H1 (cell line): ENCODE measurements around the gene PGM2L1. TPM values are rescaled to one million over a fixed set of nuclear protein-coding genes. Genes with fewer than 3 reads are reported as not detected.

Experiments
- CTCF ChIA-PET: fragments of 300-600 bp; sonication (Branson Sonifier 250); formaldehyde crosslinking; loops from one replicate; lab custom pipeline; 2021; ENCODE audit not compliant: partially characterized antibody; lab: Charles Lee
- POLR2A ChIA-PET: fragments of 300-600 bp; sonication (Branson Sonifier 250); formaldehyde crosslinking; loops from one replicate; lab custom pipeline; 2021; ENCODE audit warnings: inconsistent platforms; ENCODE audit not compliant: partially characterized antibody; lab: Charles Lee
- DNase-seq, 2 experiments: peaks; one replicate each; pipeline versions ENCODE4 v3.0.0 to v3.0.0-alpha.2; 2010 to 2022; ENCODE audit warnings: low spot score in 2 of 2, low read depth in 1 of 2, mixed read lengths in 1 of 2
- FAIRE-seq: peaks from 2 replicates; lab custom pipeline; 2011; peaks lifted over from hg19 to GRCh38; lab: Jason Lieb, UNC
- H2AFZ ChIP-seq: 2 replicates; pipeline ENCODE4 v1.8.1; 2012; ENCODE audit warnings: low read length, inconsistent platforms
- H2AK5ac ChIP-seq: 2 replicates; pipeline ENCODE4 v1.6.1; 2013; ENCODE audit warnings: low read depth, low read length
- H2BK120ac ChIP-seq: replicated peaks from 2 replicates; pipeline ENCODE3; 2013; ENCODE audit warnings: low read depth, low read length, inconsistent platforms
- H2BK12ac ChIP-seq: 2 replicates; pipeline ENCODE4 v1.6.1; 2013; ENCODE audit warnings: low read depth, low read length
- H2BK15ac ChIP-seq: 2 replicates; pipeline ENCODE4 v1.6.1; 2013; ENCODE audit warnings: low read length
- H2BK20ac ChIP-seq: 2 replicates; pipeline ENCODE4 v1.6.1; 2013; ENCODE audit warnings: low read length
- H2BK5ac ChIP-seq: 2 replicates; pipeline ENCODE4 v1.6.1; 2013; ENCODE audit warnings: low read depth, low read length
- H3K14ac ChIP-seq: 2 replicates; pipeline ENCODE4 v1.6.1; 2013; ENCODE audit warnings: inconsistent platforms; ENCODE audit not compliant: insufficient read length
- H3K18ac ChIP-seq: 2 replicates; pipeline ENCODE4 v1.6.1; 2013; ENCODE audit warnings: low read length; ENCODE audit errors: extremely low read depth
- H3K23ac ChIP-seq: 2 replicates; pipeline ENCODE4 v1.6.1; 2013; ENCODE audit warnings: inconsistent platforms; ENCODE audit not compliant: insufficient read length
- H3K23me2 ChIP-seq: 2 replicates; pipeline ENCODE4 v1.6.1; 2013; ENCODE audit warnings: low read depth, low read length
- H3K27ac ChIP-seq: 2 replicates; pipeline ENCODE4 v1.6.1; 2011; ENCODE audit warnings: low read depth, low read length, inconsistent platforms
- H3K27me3 ChIP-seq, 4 experiments: replicated peaks in 1 of 4; 1 replicate in 1 of 4; 2 replicates in 3 of 4; pipeline versions ENCODE4 v1.6.1 to v1.8.1; 2011 to 2013; ENCODE audit warnings: low read length in 3 of 4, mild to moderate bottlenecking in 3 of 4, inconsistent platforms in 2 of 4, mixed read lengths in 2 of 4, moderate library complexity in 1 of 4; ENCODE audit not compliant: control insufficient read depth in 3 of 4, insufficient read depth in 3 of 4; ENCODE audit errors: extremely low read depth in 1 of 4
- H3K36me3 ChIP-seq, 4 experiments: 2 replicates each; pipeline versions ENCODE4 v1.6.1 to v1.8.1; 2011 to 2013; ENCODE audit warnings: mild to moderate bottlenecking in 4 of 4, low read length in 3 of 4, moderate library complexity in 2 of 4, control low read depth in 1 of 4, inconsistent platforms in 1 of 4; ENCODE audit not compliant: insufficient read depth in 4 of 4, control insufficient read depth in 2 of 4
- H3K4ac ChIP-seq: replicated peaks from 2 replicates; pipeline ENCODE3; 2013; ENCODE audit warnings: low read length, low read depth, mixed read lengths, inconsistent platforms; ENCODE audit not compliant: insufficient read length
- H3K4me1 ChIP-seq, 4 experiments: replicated peaks in 1 of 4; 1 replicate in 1 of 4; 2 replicates in 3 of 4; pipeline versions ENCODE4 v1.6.1 to v1.8.1; 2011 to 2013; ENCODE audit warnings: low read length in 3 of 4, inconsistent platforms in 2 of 4, mixed read lengths in 1 of 4; ENCODE audit not compliant: insufficient read depth in 4 of 4, control insufficient read depth in 3 of 4
- H3K4me2 ChIP-seq, 2 experiments: 2 replicates each; pipeline versions ENCODE4 v1.6.1 to v1.8.1; 2011 to 2013; ENCODE audit warnings: low read depth in 2 of 2, low read length in 2 of 2, control low read depth in 1 of 2, inconsistent platforms in 1 of 2, mild to moderate bottlenecking in 1 of 2; ENCODE audit not compliant: insufficient read depth in 1 of 2
- H3K4me3 ChIP-seq, 4 experiments: fragments of 200-600, 300-600 bp in 1 of 4; sonication (generic), shearing (Covaris generic), sonication (Bioruptor Twin) in 1 of 4; 2 replicates each; pipeline versions ENCODE4 v1.5.1 to v1.8.1; 2011 to 2016; ENCODE audit warnings: low read length in 4 of 4, low read depth in 3 of 4, control low read depth in 2 of 4, inconsistent platforms in 2 of 4, mild to moderate bottlenecking in 2 of 4, mixed read lengths in 1 of 4, moderate library complexity in 1 of 4; ENCODE audit not compliant: insufficient read depth in 2 of 4; ENCODE audit errors: extremely low read depth in 1 of 4
- H3K56ac ChIP-seq: replicated peaks from 2 replicates; pipeline ENCODE3; 2013; ENCODE audit warnings: low read depth, mild to moderate bottlenecking, mixed read lengths, low read length, inconsistent platforms; ENCODE audit not compliant: insufficient read length
- H3K79me1 ChIP-seq: 2 replicates; pipeline ENCODE4 v1.6.1; 2013; ENCODE audit warnings: low read depth, low read length, control low read depth
- H3K79me2 ChIP-seq, 2 experiments: 2 replicates each; pipeline versions ENCODE4 v1.6.1 to v1.8.1; 2012 to 2013; ENCODE audit warnings: low read length in 2 of 2, mild to moderate bottlenecking in 2 of 2, inconsistent platforms in 1 of 2; ENCODE audit not compliant: insufficient read depth in 2 of 2, control insufficient read depth in 1 of 2
- H3K9ac ChIP-seq, 4 experiments: replicated peaks in 1 of 4; 1 replicate in 1 of 4; 2 replicates in 3 of 4; pipeline versions ENCODE4 v1.6.1 to v1.8.1; 2011 to 2013; ENCODE audit warnings: low read depth in 3 of 4, low read length in 3 of 4, control low read depth in 2 of 4, mild to moderate bottlenecking in 2 of 4, moderate library complexity in 2 of 4, inconsistent platforms in 1 of 4; ENCODE audit errors: extremely low read depth in 1 of 4
- H3K9me3 ChIP-seq, 2 experiments: 2 replicates each; pipeline versions ENCODE4 v1.6.1 to v1.8.1; 2012 to 2013; ENCODE audit warnings: mild to moderate bottlenecking in 2 of 2, moderate library complexity in 2 of 2, control low read depth in 1 of 2, inconsistent platforms in 1 of 2, low read depth in 1 of 2, low read length in 1 of 2, mixed read lengths in 1 of 2; ENCODE audit not compliant: insufficient read depth in 2 of 2
- H4K20me1 ChIP-seq, 2 experiments: replicated peaks in 1 of 2; 2 replicates each; pipeline versions ENCODE3 to v1.8.1; 2011 to 2013; ENCODE audit warnings: inconsistent platforms in 2 of 2, low read length in 2 of 2, mild to moderate bottlenecking in 1 of 2; ENCODE audit not compliant: insufficient read depth in 2 of 2, control insufficient read depth in 1 of 2
- H4K5ac ChIP-seq: 2 replicates; pipeline ENCODE4 v1.6.1; 2013; ENCODE audit warnings: low read length, low read depth, mixed read lengths, inconsistent platforms; ENCODE audit not compliant: insufficient read length
- H4K8ac ChIP-seq: 2 replicates; pipeline ENCODE4 v1.8.0; 2013; ENCODE audit warnings: mild to moderate bottlenecking, moderate library complexity, low read length, inconsistent platforms; ENCODE audit not compliant: insufficient read depth; ENCODE audit errors: extremely low read depth
- H4K91ac ChIP-seq: replicated peaks from 2 replicates; pipeline ENCODE3; 2013; ENCODE audit warnings: low read length, mixed read lengths, inconsistent platforms; ENCODE audit not compliant: insufficient read length
- BRCA1 ChIP-seq: IDR thresholded peaks from 2 replicates; pipeline ENCODE4 v1.6.1; 2012; ENCODE audit warnings: low read depth, low read length, improper control_type of control experiment
- CBX5 ChIP-seq: fragments of 300-800, 300-1000 bp; sonication (generic); IDR thresholded peaks from 2 replicates; pipeline ENCODE4 v1.7.1; 2016; ENCODE audit warnings: antibody characterized with exemption, low read length, low read depth
- KDM1A ChIP-seq: fragments of 200-600, 300-600 bp; sonication (generic); IDR thresholded peaks from 2 replicates; pipeline ENCODE4 v1.7.1; 2016; ENCODE audit warnings: mild to moderate bottlenecking, low read length, borderline replicate concordance
- NRF1 ChIP-seq: IDR thresholded peaks from 2 replicates; pipeline ENCODE4 v1.6.1; 2011; ENCODE audit warnings: mild to moderate bottlenecking, low read depth, low read length, improper control_type of control experiment
- POLR2AphosphoS5 ChIP-seq: IDR thresholded peaks from 2 replicates; pipeline ENCODE4 v1.6.1; 2011; ENCODE audit warnings: low read depth, low read length
- RBBP5 ChIP-seq: IDR thresholded peaks from 2 replicates; pipeline ENCODE4 v1.7.1; 2012; ENCODE audit warnings: low read depth, mild to moderate bottlenecking, inconsistent platforms, low read length, moderate library complexity, borderline replicate concordance
- RXRA ChIP-seq: IDR thresholded peaks from 2 replicates; pipeline ENCODE4 v1.6.1; 2011; ENCODE audit warnings: low read depth, mild to moderate bottlenecking, low read length, moderate library complexity; ENCODE audit not compliant: insufficient read depth
- SIN3A ChIP-seq, 2 experiments: IDR thresholded peaks in 1 of 2; conservative IDR thresholded peaks in 1 of 2; 2 replicates each; pipeline ENCODE4 v1.6.1; 2011 to 2012; ENCODE audit warnings: low read length in 2 of 2, improper control_type of control experiment in 1 of 2, low read depth in 1 of 2, mild to moderate bottlenecking in 1 of 2
- SP4 ChIP-seq: IDR thresholded peaks from 2 replicates; pipeline ENCODE4 v1.6.1; 2012; ENCODE audit warnings: low read length, inconsistent platforms
- polyA plus RNA-seq, 7 experiments: library from polyadenylated mRNA; depleted of rRNA in 3 of 7; stranded (reverse) in 5 of 7; unstranded in 2 of 7; fragments of >200 nt in 5 of 7; fragments of 200-250 nt in 2 of 7; gene quantifications; 1 replicate in 5 of 7; 2 replicates in 1 of 7; 4 replicates in 1 of 7; pipeline versions ENCODE4 v1.2.1 to v1.2.3, GENCODE V29; 2011 to 2013; ENCODE audit warnings: missing spikeins in 2 of 7, mixed read lengths in 2 of 7
- total RNA-seq: library from RNA; stranded (reverse); fragmentation: NEBNext Ultra II Directional; extraction: Animal tissue kit (Norgen Biotek cat#: 25700); gene quantifications from 2 replicates; pipeline ENCODE4 v1.2.1, GENCODE V29; 2021

The PGM2L1 gene
- total and polyA plus RNA-seq, 2 of the 8 experiments (the other 6 are each of a cell fraction or from before 2014, with no cell fraction given) = 5.0 to 42.7 TPM

DNA sequence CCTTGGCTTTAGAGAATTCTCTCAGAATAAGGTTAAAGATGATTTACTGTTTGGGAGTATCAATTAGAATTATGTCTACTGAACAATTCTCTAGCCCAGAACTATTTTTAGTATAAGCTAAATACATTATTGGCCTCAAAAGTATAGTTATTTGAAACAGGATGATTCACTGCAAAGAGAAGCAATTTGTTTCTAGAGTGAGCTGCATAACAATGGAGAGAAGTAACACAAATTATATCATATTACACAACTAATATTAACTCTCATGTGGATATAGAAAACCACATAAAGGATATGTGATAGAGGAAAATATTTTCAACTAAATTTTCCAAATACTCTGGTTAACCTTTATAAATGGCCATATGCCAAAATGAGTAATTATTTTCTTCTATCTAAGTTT is 24.9 kb downstream of the PGM2L1 start:
- H3K27ac ChIP-seq = no peak overlapping the region
- TF ChIP-seq SP4 = no peak
- no peak for TF ChIP-seq RXRA
- no peak for TF ChIP-seq CBX5
- no peak for TF ChIP-seq RBBP5
- no peak for TF ChIP-seq NRF1
- no peak for TF ChIP-seq POLR2AphosphoS5
- no peak for TF ChIP-seq BRCA1
- no peak for TF ChIP-seq SIN3A (conservative IDR thresholded peaks at IDR 0.05 in 1 of 2, IDR thresholded peaks at IDR 0.05 in 1 of 2; ENCODE audit: low read depth in 1 of 2, low read length in 2 of 2)
- no peak for TF ChIP-seq KDM1A

More for the DNA sequence above, 24.9 kb downstream of the PGM2L1 start:
- Histone ChIP-seq H3K4me1 (no peaks in the 10 kb centered on the region), H2BK5ac (no peak overlapping the region), H2BK20ac (no peak overlapping the region), H3K56ac (no peak overlapping the region), H2BK15ac (no peak overlapping the region), H3K23me2 (no peaks in the 10 kb centered on the region), H4K91ac (no peak overlapping the region), H4K8ac (no peak overlapping the region), H3K79me1 (no peaks in the 10 kb centered on the region), H3K4me3 (no peak overlapping the region), H3K4me2 (no peak overlapping the region), H2BK12ac (no peak overlapping the region), H3K79me2 (no peaks in the 10 kb centered on the region), H3K23ac (no peak overlapping the region), H3K4ac (no peak overlapping the region), H3K9me3 (no peaks in the 10 kb centered on the region), H3K27me3 (no peaks in the 10 kb centered on the region), H4K5ac (no peak overlapping the region), H2AK5ac (no peak overlapping the region), H2AFZ (no peak overlapping the region), H3K9ac (no peak overlapping the region), H3K14ac (no peak overlapping the region), H3K36me3 (peaks cover 0 to 1% (median 0%) of the 10 kb centered on the region in 4 experiments; a peak in 2 of 8 replicates), H2BK120ac (no peak overlapping the region), H4K20me1 (no peaks in the 10 kb centered on the region), H3K18ac (no peak overlapping the region)
- FAIRE-seq (no peak), DNase-seq (no peak)
- POLR2A ChIA-PET = no interaction called here
- CTCF ChIA-PET = interaction anchor here (1.3 kb wide), 1 partner anchor 76 kb away, joined by 3 read pairs; no protein-coding TSS in a partner anchor
